K562 (cell line): ENCODE data around the gene FIGLA. TPM values are rescaled to one million over a fixed set of nuclear protein-coding genes. Genes with fewer than 3 reads are reported as not detected.

Experiments
- ATAC-seq: fragments of 200-7000 bp; cut with Tn5 transposase; 3 replicates; pipeline ENCODE4 v1.9.1; 2020; ENCODE audit warnings: moderate library complexity
- BruUV-seq: library from RNA; stranded (reverse); fragments of 400-500 nt; replicated peaks from 2 replicates; lab custom pipeline; 2021; lab: Mats Ljungman, UMichigan
- CTCF ChIA-PET: fragments of 300-600 bp; formaldehyde crosslinking; extraction: SDS; loops from one replicate; lab custom pipeline; 2021; ENCODE audit warnings: low intra/inter-chr PET ratio; lab: Yijun Ruan, JAX
- POLR2A ChIA-PET: fragments of 300-600, 350-650 bp; sonication (Branson Sonifier 250); formaldehyde crosslinking; extraction: SDS; loops from one replicate; lab custom pipeline; 2021; ENCODE audit warnings: antibody characterized with exemption, inconsistent platforms; lab: Yijun Ruan, JAX
- DNase-seq, 4 experiments: peaks; one replicate each; pipeline versions ENCODE4 v3.0.0 to v3.0.0-alpha.2; 2011 to 2018; ENCODE audit warnings: low spot score in 3 of 4, mixed read lengths in 3 of 4; ENCODE audit errors: extremely low read depth in 1 of 4
- FAIRE-seq: peaks from 2 replicates; lab custom pipeline; 2011; peaks lifted over from hg19 to GRCh38; lab: Jason Lieb, UNC
- H2AFZ ChIP-seq: 2 replicates; pipeline ENCODE4 v1.6.0; 2011; ENCODE audit warnings: low read depth, low read length, control low read depth, inconsistent platforms
- H3K27ac ChIP-seq: fragments of 200-600 bp; 3 replicates; pipeline ENCODE4 v1.8.0; 2011; ENCODE audit warnings: low read depth, mild to moderate bottlenecking, control low read depth, inconsistent platforms, low read length, moderate library complexity, mixed read lengths; ENCODE audit errors: extremely low read depth
- H3K27me3 ChIP-seq, 2 experiments: fragments of 300-600 bp in 1 of 2; 2 replicates in 1 of 2; 3 replicates in 1 of 2; pipeline versions ENCODE4 v1.6.0 to v1.8.0; 2011; ENCODE audit warnings: inconsistent platforms in 2 of 2, low read length in 2 of 2, mild to moderate bottlenecking in 1 of 2, mixed read lengths in 1 of 2, moderate library complexity in 1 of 2; ENCODE audit not compliant: control insufficient read depth in 2 of 2, insufficient read depth in 2 of 2
- H3K36me3 ChIP-seq: fragments of 300-600 bp; 3 replicates; pipeline ENCODE4 v1.8.0; 2011; ENCODE audit warnings: mild to moderate bottlenecking, low read length, inconsistent platforms; ENCODE audit not compliant: control insufficient read depth, insufficient read depth
- H3K4me1 ChIP-seq, 2 experiments: fragments of 200-600 bp in 1 of 2; replicated peaks in 1 of 2; 2 replicates in 1 of 2; 3 replicates in 1 of 2; pipeline versions ENCODE4 v1.5.1 to v1.8.0; 2011; ENCODE audit warnings: inconsistent platforms in 2 of 2, low read length in 2 of 2, mild to moderate bottlenecking in 1 of 2, mixed read lengths in 1 of 2, moderate library complexity in 1 of 2; ENCODE audit not compliant: control insufficient read depth in 2 of 2, insufficient read depth in 2 of 2
- H3K4me2 ChIP-seq: 2 replicates; pipeline ENCODE4 v1.6.1; 2011; ENCODE audit warnings: low read length, control low read depth, inconsistent platforms, mixed read lengths; ENCODE audit not compliant: insufficient read depth
- H3K4me3 ChIP-seq: fragments of 200-600 bp; sonication (generic), shearing (Covaris generic); 2 replicates; pipeline ENCODE4 v1.5.1; 2016; ENCODE audit warnings: control low read depth, inconsistent platforms
- H3K79me2 ChIP-seq: fragments of 200-600 bp; 3 replicates; pipeline ENCODE4 v1.8.0; 2011; ENCODE audit warnings: low read length, inconsistent platforms; ENCODE audit not compliant: control insufficient read depth, insufficient read depth
- H3K9ac ChIP-seq, 2 experiments: 2 replicates each; pipeline versions ENCODE4 v1.6.0 to v1.6.1; 2011; ENCODE audit warnings: low read depth in 2 of 2, low read length in 2 of 2, control low read depth in 1 of 2, inconsistent platforms in 1 of 2, mild to moderate bottlenecking in 1 of 2, mixed read lengths in 1 of 2; ENCODE audit not compliant: insufficient read depth in 1 of 2
- H3K9me1 ChIP-seq: one replicate; pipeline ENCODE4 v1.6.0; 2011; ENCODE audit warnings: inconsistent platforms, mild to moderate bottlenecking, low read length, moderate library complexity; ENCODE audit not compliant: control insufficient read depth, insufficient read depth
- H3K9me3 ChIP-seq: replicated peaks from 2 replicates; pipeline ENCODE4 v1.5.1; 2011; ENCODE audit warnings: low read depth, low read length, inconsistent platforms; ENCODE audit not compliant: control insufficient read depth, insufficient read depth
- H4K20me1 ChIP-seq: replicated peaks from 2 replicates; pipeline ENCODE4 v1.6.1; 2011; ENCODE audit warnings: low read length, inconsistent platforms, mixed read lengths; ENCODE audit not compliant: control insufficient read depth, insufficient read depth
- ZBTB34 ChIP-seq: fragments of 250-450 bp; sonication (Bioruptor Pico); IDR thresholded peaks from 2 replicates; pipeline ENCODE4 v1.8.0; 2021; ENCODE audit warnings: mild to moderate bottlenecking, moderate library complexity
- WGBS: fragments of 100-300 bp; shearing (Covaris generic); methylation state at CpG from one replicate; pipeline ENCODE4 v1.1.6; 2016; ENCODE audit warnings: low coverage, mixed read lengths; ENCODE audit not compliant: insufficient coverage; ENCODE audit errors: missing lambda C conversion rate; 5-methylcytosine and 5-hydroxymethylcytosine counted together
- in situ Hi-C: fragments of 300-500 bp; cut with MboI; formaldehyde crosslinking; loops from 4 replicates; pipeline ENCODE4 v1.15.0; 2018; ENCODE audit warnings: inconsistent platforms, mixed read lengths
- intact Hi-C: fragments of 100-400 bp; cut with micrococcal nuclease; formaldehyde crosslinking; loops from 2 replicates; pipeline ENCODE4 v1.14.2; 2022
- polyA plus RNA-seq, 8 experiments: library from polyadenylated mRNA; depleted of rRNA in 4 of 8; stranded (reverse) in 5 of 8; unstranded in 3 of 8; fragments of >200 nt; fragmentation: Nextera tagmentation in 2 of 8; fragmentation: Illumina TruSeq in 1 of 8; extraction: Ambion mirVana in 2 of 8; extraction: Trizol in 1 of 8; gene quantifications; 2 replicates each; pipeline versions ENCODE4 v1.2.1 to v1.2.3, GENCODE V29; 2011 to 2014; ENCODE audit warnings: inconsistent platforms in 1 of 8, missing spikeins in 1 of 8
- total RNA-seq, 7 experiments: library from RNA; depleted of rRNA in 6 of 7; stranded (reverse); fragments of >200 nt in 6 of 7; fragmentation: Illumina TruSeq in 2 of 7; extraction: Trizol in 2 of 7; gene quantifications; 2 replicates each; pipeline versions ENCODE4 v1.2.1 to v1.2.3, GENCODE V29; 2011 to 2021; ENCODE audit warnings: low replicate concordance in 1 of 7
- TF ChIP-seq, protein P1 (sequence below): fragments of 450-650 bp; formaldehyde crosslinking; IDR thresholded peaks from 2 replicates; pipeline ENCODE4 v1.4.0; 2020; ENCODE audit warnings: mild to moderate bottlenecking, mixed read lengths

Gene FIGLA
- total and polyA plus RNA-seq, 9 of the 15 experiments (the other 6 are each of a cell fraction or from before 2014, with no cell fraction given), result not detected

- intact Hi-C loops (no loop called here), in situ Hi-C loops (no loop called here)
- H3K9me3 ChIP-seq, result no peaks in the 10 kb centered on the region
- no peak overlapping the region for H3K9ac ChIP-seq
- ATAC-seq (no peak), DNase-seq (no peak), FAIRE-seq (no peak)
- H4K20me1 ChIP-seq, result 0 out of 2 replicates have a peak, but pooled peaks cover 3% of the 10 kb centered on the region
- POLR2A ChIA-PET, result no interaction called here
- no TSS peak for BruUV-seq
- H2AFZ ChIP-seq, result no peak overlapping the region
- CTCF ChIA-PET, result no interaction called here
- TF ChIP-seq ZBTB34, result no peak
- TF ChIP-seq, protein P1, sequence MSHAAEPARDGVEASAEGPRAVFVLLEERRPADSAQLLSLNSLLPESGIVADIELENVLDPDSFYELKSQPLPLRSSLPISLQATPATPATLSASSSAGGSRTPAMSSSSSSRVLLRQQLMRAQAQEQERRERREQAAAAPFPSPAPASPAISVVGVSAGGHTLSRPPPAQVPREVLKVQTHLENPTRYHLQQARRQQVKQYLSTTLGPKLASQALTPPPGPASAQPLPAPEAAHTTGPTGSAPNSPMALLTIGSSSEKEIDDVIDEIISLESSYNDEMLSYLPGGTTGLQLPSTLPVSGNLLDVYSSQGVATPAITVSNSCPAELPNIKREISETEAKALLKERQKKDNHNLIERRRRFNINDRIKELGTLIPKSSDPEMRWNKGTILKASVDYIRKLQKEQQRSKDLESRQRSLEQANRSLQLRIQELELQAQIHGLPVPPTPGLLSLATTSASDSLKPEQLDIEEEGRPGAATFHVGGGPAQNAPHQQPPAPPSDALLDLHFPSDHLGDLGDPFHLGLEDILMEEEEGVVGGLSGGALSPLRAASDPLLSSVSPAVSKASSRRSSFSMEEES (CRISPR knock-in tag), result peak; percentile 64
- H3K9me1 ChIP-seq, result no peaks in the 10 kb centered on the region
- H3K27ac ChIP-seq, result no peak overlapping the region
- no peak overlapping the region for H3K4me3 ChIP-seq
- H3K79me2 ChIP-seq, result no peaks in the 10 kb centered on the region
- no peak overlapping the region for H3K4me2 ChIP-seq
- no peaks in the 10 kb centered on the region for H3K36me3 ChIP-seq
- H3K4me1 ChIP-seq, result no peaks in the 10 kb centered on the region
- WGBS, result 0% methylated on average over 5 of the region's 5 CpGs
- H3K27me3 ChIP-seq, result peaks cover 26 to 38% of the 10 kb centered on the region in 2 experiments
These were observed 15.6 kb upstream of the FIGLA start for GRCh38 chr2:70806013-70806412.
